HG03280 (cell line): Measurements from ENCODE around the gene RANBP1.

Source experiments
- ATAC-seq: cut with Tn5 transposase; IDR thresholded peaks from one replicate; pipeline ENCODE4 v1.9.1; 2021; ENCODE audit warnings: mild to moderate bottlenecking, moderate library complexity; ENCODE audit not compliant: unreplicated experiment

The RANBP1 gene

DNA sequence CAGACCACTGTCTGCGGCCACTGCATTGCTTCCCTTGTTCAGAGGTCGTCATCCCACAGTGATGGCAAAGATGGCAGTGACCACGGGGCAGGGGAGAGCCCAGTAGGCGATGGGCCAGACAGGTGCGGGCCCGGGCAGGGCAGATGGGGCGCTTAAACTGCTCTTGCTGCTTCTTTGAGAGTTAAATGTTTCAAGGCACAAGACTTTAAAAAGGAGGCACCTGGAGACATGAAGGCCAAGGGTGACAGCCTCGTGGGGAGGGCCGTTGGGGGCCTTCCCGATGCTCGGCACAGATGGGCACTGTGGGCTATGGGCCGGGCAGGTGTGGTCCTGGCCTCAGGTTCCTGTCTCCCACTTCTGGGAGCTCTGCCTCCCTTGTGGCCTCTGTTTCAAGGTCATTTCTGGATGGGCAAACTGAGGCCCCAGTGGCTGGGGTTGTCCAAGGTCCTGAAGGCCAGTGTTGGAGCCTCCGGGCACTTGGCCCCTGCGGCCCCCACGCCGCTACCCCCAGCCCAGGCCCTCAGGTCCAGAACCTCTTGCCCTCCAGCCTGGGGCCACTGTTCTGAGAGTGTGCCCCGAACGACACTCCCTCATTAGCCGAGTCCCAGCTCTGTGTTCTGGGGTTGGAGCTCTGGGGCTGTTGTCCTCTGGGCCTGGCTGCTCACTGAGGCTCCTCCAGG lies 51.9 kb downstream of the RANBP1 start:
- no peak for ATAC-seq

- no peak for ATAC-seq
These were observed 53.4 kb downstream of the RANBP1 start for GRCh38 chr22:20169253-20169822.

GRCh38 chr22:20170170-20170569 lies 54.3 kb downstream of the RANBP1 start:
- ATAC-seq = no peak

GRCh38 chr22:20171288-20172140 lies 55.6 kb downstream of the RANBP1 start:
- no peak for ATAC-seq

GRCh38 chr22:20172141-20172613 lies 56.3 kb downstream of the RANBP1 start:
- ATAC-seq = no peak

GRCh38 chr22:20173246-20173645 lies 57.3 kb downstream of the RANBP1 start:
- no peak for ATAC-seq

DNA sequence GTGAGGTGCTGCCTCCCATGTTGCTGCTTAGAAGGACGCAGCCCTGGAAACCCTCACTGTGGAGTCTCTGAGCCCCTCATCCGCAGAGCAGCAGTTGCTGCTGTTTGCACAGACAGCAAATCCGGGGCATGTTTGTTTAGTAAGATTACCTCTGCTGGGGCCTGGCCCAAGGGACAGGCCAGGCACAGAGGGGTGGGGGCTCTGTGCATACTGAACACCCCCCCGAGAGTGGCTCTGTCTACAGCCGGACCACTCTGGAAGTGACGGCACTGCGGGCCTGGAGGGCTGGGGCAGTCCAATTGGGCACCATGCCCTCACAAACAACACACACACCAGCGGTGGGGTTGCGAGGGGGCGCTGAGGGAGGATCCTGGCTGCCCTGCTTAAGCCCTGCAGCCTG lies 57.9 kb downstream of the RANBP1 start:
- ATAC-seq = no peak

- no peak for ATAC-seq
These were observed 59.1 kb downstream of the RANBP1 start for GRCh38 chr22:20174785-20175596.

GRCh38 chr22:20175597-20175900 lies 59.6 kb downstream of the RANBP1 start:
- no peak for ATAC-seq

DNA sequence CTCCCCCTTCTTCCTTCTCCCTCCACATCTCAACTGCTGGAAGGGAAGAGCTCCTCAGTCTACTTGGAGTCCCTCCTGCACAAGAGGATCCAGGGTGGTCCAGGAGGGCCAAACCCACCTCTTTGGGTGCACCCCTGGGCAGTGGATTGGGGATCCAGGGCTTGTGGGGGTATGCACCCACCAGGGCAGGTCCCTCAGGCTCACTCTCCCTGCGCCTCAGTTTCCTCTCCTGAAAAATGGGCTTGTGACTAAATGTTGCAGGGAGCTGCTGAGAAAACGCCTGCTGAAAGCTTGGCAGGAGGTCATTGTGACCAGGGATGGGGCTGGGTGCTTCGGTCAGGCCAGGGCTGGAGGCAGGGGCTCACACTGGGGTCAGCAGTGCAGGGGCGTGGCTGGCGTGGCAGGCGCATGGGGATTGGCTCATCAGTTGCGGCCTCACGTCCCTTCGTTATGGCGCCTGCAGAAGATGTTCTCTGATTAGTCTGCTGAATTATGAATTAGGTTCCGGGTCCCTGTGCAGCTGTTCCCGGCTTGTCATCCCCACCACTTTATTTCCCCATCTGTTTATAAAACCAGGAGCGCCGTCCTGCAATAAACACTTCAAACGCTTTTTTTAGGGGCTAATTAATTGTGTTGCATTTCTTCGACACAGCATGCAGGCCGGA lies 60.6 kb downstream of the RANBP1 start:
- ATAC-seq = no peak
